ENCODE measurements around the gene DDX31.

GRCh38 chr9:132555528-132555927 lies 114.3 kb downstream of the DDX31 start:
- TF ChIP-seq, protein P1, sequence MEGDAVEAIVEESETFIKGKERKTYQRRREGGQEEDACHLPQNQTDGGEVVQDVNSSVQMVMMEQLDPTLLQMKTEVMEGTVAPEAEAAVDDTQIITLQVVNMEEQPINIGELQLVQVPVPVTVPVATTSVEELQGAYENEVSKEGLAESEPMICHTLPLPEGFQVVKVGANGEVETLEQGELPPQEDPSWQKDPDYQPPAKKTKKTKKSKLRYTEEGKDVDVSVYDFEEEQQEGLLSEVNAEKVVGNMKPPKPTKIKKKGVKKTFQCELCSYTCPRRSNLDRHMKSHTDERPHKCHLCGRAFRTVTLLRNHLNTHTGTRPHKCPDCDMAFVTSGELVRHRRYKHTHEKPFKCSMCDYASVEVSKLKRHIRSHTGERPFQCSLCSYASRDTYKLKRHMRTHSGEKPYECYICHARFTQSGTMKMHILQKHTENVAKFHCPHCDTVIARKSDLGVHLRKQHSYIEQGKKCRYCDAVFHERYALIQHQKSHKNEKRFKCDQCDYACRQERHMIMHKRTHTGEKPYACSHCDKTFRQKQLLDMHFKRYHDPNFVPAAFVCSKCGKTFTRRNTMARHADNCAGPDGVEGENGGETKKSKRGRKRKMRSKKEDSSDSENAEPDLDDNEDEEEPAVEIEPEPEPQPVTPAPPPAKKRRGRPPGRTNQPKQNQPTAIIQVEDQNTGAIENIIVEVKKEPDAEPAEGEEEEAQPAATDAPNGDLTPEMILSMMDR (IDR thresholded peaks at IDR 0.05): no peak
- TF ChIP-seq POLR2A (IDR thresholded peaks at IDR 0.05): no peak
- no peak for TF ChIP-seq EP300 (IDR thresholded peaks at IDR 0.05)
